Uterus (tissue), 4 donors: Measurements from ENCODE around the gene MKX. TPM values are rescaled to one million over a fixed set of nuclear protein-coding genes. Genes with fewer than 3 reads are reported as not detected.

Experiments used
- DNase-seq, 2 donors: peaks; one replicate each; pipeline ENCODE4 v3.0.0-alpha.2; 2019 to 2020
- H3K27ac ChIP-seq, 2 donors: fragments of 200-600 bp; sonication (generic); 1 replicate in 1 of 2; 2 replicates in 1 of 2; pipeline ENCODE4 v1.5.1; 2016 to 2018
- H3K27me3 ChIP-seq, 2 donors: fragments of 200-600 bp; sonication (generic); one replicate each; pipeline ENCODE4 v1.5.1; 2018 to 2019; ENCODE audit warnings: control low read depth in 1 of 2
- H3K36me3 ChIP-seq, 2 donors: fragments of 200-600 bp; sonication (generic); one replicate each; pipeline ENCODE4 v1.5.1; 2019; ENCODE audit warnings: control low read depth in 1 of 2
- H3K4me1 ChIP-seq, 2 donors: fragments of 200-600 bp; sonication (generic); one replicate each; pipeline ENCODE4 v1.5.1; 2018 to 2019; ENCODE audit warnings: control low read depth in 1 of 2
- H3K4me3 ChIP-seq, 2 donors: fragments of 200-600 bp; sonication (generic); 1 replicate in 1 of 2; 2 replicates in 1 of 2; pipeline ENCODE4 v1.5.1; 2018 to 2019; ENCODE audit warnings: mild to moderate bottlenecking in 1 of 2
- H3K9me3 ChIP-seq, 2 donors: fragments of 200-600 bp; sonication (generic); one replicate each; pipeline ENCODE4 v1.5.1; 2019; ENCODE audit warnings: control low read depth in 1 of 2
- POLR2A ChIP-seq, 2 donors: fragments of 450-650 bp; IDR thresholded peaks; one replicate each; pipeline ENCODE4 v1.6.1; 2016; ENCODE audit warnings: antibody characterized with exemption in 2 of 2, mild to moderate bottlenecking in 1 of 2, moderate library complexity in 1 of 2
- intact Hi-C: fragments of 100-400 bp; cut with DNase I; formaldehyde crosslinking; loops from one replicate; pipeline ENCODE4 v1.15.1; 2023; ENCODE audit warnings: low total_unique reads
- total RNA-seq, 4 donors: library from RNA; depleted of rRNA in 3 of 4; stranded (reverse); fragments of >200 nt in 3 of 4; gene quantifications; one replicate each; pipeline versions ENCODE4 v1.1.0 to v1.2.4, GENCODE V29; 2014 to 2023
- TF ChIP-seq, protein P1 (sequence below), 4 experiments: fragments of 200-600 bp in 2 of 4; fragments of 450-650 bp in 2 of 4; sonication (generic) in 2 of 4; IDR thresholded peaks; one replicate each; pipeline ENCODE4 v1.5.1; 2016 to 2019; ENCODE audit warnings: antibody characterized with exemption in 4 of 4, mild to moderate bottlenecking in 2 of 4, moderate library complexity in 1 of 4
- donor health status: DM: yes; HTN: yes; CAD: no.

The MKX gene
- total RNA-seq, 4 donors from 2014 or later = 4.4 to 7.6 (median 5.4) TPM

DNA sequence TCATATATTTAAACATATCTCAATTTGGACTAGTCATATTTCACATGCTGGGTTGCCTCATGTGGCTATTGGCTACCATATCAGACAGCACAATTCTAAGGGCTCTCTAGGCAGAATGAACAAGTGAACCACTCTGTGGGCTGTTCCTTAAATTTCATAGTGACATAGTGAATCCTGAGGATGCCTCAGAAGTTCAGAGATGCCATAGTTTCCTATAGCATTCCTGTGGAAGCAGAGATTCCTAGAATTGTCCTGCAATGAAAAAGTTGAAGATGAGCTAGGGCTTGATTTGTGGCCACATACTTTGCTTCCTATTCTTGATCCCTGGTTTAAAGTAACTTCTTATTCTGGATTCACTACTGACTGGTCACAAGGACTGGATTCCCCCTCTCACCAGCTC is 35.6 kb downstream of the MKX start:
- TF ChIP-seq, protein P1, sequence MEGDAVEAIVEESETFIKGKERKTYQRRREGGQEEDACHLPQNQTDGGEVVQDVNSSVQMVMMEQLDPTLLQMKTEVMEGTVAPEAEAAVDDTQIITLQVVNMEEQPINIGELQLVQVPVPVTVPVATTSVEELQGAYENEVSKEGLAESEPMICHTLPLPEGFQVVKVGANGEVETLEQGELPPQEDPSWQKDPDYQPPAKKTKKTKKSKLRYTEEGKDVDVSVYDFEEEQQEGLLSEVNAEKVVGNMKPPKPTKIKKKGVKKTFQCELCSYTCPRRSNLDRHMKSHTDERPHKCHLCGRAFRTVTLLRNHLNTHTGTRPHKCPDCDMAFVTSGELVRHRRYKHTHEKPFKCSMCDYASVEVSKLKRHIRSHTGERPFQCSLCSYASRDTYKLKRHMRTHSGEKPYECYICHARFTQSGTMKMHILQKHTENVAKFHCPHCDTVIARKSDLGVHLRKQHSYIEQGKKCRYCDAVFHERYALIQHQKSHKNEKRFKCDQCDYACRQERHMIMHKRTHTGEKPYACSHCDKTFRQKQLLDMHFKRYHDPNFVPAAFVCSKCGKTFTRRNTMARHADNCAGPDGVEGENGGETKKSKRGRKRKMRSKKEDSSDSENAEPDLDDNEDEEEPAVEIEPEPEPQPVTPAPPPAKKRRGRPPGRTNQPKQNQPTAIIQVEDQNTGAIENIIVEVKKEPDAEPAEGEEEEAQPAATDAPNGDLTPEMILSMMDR (IDR thresholded peaks at IDR 0.05) = no peak
- no peak for TF ChIP-seq POLR2A (IDR thresholded peaks at IDR 0.05)
- H3K9me3 ChIP-seq = no peaks in the 10 kb centered on the region
- no peak for DNase-seq
- H3K4me1 ChIP-seq = no peaks in the 10 kb centered on the region
- H3K36me3 ChIP-seq = no peaks in the 10 kb centered on the region
- intact Hi-C loops = no loop called here
- H3K27me3 ChIP-seq = no peaks in the 10 kb centered on the region
- no peak overlapping the region for H3K4me3 ChIP-seq
- H3K27ac ChIP-seq = no peak overlapping the region

DNA sequence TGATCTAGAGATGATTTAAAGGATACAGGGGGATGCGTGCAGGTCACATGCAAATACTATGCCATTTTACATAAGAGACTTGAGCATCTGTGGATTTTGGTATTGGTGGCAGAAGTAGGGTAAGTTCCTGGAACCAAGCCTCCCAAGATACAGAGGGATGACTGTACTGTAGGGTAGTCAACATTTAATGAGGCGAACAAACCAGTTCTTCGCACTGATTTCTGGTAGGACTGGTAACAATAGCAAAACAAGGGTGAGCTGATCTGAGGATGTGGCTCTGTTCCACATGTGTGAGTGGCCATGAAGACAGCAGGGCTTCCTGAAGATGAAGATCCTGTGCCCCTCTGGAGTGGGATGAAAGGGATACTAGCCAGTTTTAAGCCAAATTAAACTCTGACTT is 36.3 kb downstream of the MKX start:
- H3K27me3 ChIP-seq = no peaks in the 10 kb centered on the region
- no peak for DNase-seq
- intact Hi-C loops = no loop called here
- no peaks in the 10 kb centered on the region for H3K9me3 ChIP-seq
- TF ChIP-seq, protein P1 (IDR thresholded peaks at IDR 0.05) = no peak
- TF ChIP-seq POLR2A (IDR thresholded peaks at IDR 0.05) = no peak
- no peaks in the 10 kb centered on the region for H3K36me3 ChIP-seq
- no peaks in the 10 kb centered on the region for H3K4me1 ChIP-seq
- H3K4me3 ChIP-seq = no peak overlapping the region
- H3K27ac ChIP-seq = no peak overlapping the region

DNA sequence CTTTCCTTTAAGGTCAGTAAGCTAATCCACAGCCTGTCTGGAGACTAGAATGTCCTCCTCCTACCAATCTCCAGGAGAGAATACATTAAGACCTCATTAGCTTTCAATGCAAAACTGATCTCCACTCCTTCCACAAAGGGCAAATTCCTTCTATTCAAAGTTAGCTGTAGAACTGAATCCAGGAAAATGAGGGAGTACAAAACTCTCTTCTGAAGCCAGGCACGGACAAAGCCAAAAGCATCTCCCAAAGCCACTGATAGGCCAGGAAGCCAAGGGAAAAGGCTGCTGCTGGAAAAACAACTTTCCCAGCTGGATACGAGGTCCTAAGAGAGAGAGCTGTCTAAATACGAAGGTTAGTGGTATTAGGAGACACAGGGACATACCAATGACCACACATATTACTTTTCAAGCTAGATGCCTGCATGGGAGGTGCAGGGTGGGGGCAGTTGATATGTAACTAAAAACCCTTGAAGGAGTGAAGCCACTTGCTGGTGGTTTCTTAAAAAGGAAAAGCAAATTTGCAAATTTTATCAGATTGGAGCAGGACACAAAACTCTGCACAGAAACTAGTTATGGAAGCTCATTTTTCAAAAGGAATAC is 43.6 kb downstream of the MKX start:
- TF ChIP-seq, protein P1 (IDR thresholded peaks at IDR 0.05) = no peak
- no peak for TF ChIP-seq POLR2A (IDR thresholded peaks at IDR 0.05)
- no peak overlapping the region for H3K4me3 ChIP-seq
- H3K27me3 ChIP-seq = no peaks in the 10 kb centered on the region
- no peak for DNase-seq
- H3K9me3 ChIP-seq = no peaks in the 10 kb centered on the region
- no peaks in the 10 kb centered on the region for H3K4me1 ChIP-seq
- no peak overlapping the region for H3K27ac ChIP-seq
- H3K36me3 ChIP-seq = no peaks in the 10 kb centered on the region
- intact Hi-C loops = no loop called here

DNA sequence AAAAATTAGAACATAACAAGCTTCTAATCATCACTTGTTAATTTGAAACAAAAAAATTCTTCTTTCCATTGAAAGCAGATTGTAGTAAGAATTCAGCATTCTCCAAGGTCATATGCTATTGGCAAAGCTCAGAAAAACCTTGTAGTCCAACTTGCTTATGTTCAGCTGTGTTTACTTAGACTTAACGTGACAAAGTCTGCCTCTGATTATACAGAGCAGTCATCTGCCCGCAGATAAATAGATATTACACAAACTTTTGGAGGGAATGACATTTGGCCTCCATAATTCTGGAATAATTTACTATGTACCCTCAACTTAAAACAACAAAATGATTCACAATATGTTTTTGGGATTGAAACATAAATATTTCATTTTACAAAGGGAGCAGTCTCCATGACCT is 45.8 kb downstream of the MKX start:
- Histone ChIP-seq H3K27me3 (no peaks in the 10 kb centered on the region), H3K9me3 (no peaks in the 10 kb centered on the region), H3K36me3 (no peaks in the 10 kb centered on the region), H3K4me1 (no peaks in the 10 kb centered on the region), H3K27ac (no peak overlapping the region), H3K4me3 (no peak overlapping the region)
- intact Hi-C loops = no loop called here
- no peak for DNase-seq
- no peak for TF ChIP-seq POLR2A (IDR thresholded peaks at IDR 0.05)
- TF ChIP-seq, protein P1 (IDR thresholded peaks at IDR 0.05) = no peak

DNA sequence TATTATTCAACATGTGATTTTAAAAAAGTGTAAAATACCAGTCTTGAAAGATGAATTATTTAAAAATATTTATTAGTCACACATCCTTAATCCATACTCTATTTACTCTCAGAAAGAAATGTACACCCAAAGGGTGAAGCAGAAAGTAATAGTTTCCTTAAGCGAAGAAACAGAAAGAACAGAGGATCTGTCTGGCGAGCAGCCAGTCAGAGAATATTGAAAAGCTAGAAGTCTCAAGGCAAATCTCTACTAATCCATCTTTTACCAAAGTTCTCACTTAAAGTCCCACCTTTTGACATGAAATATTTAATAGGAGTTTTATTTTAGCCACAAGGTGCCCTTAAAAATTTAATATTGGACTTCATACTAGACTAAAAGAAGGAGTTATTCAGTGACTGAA is 46.7 kb downstream of the MKX start:
- no peaks in the 10 kb centered on the region for H3K4me1 ChIP-seq
- intact Hi-C loops = no loop called here
- H3K36me3 ChIP-seq = no peaks in the 10 kb centered on the region
- no peak overlapping the region for H3K4me3 ChIP-seq
- no peak overlapping the region for H3K27ac ChIP-seq
- no peaks in the 10 kb centered on the region for H3K9me3 ChIP-seq
- TF ChIP-seq POLR2A (IDR thresholded peaks at IDR 0.05) = no peak
- TF ChIP-seq, protein P1 (IDR thresholded peaks at IDR 0.05) = no peak
- DNase-seq = no peak
- H3K27me3 ChIP-seq = no peaks in the 10 kb centered on the region
